Natural killer cell (primary cell): ENCODE results near the gene OR52E4. TPM values are rescaled to one million over a fixed set of nuclear protein-coding genes. Genes with fewer than 3 reads are reported as not detected.

Source experiments
- ATAC-seq, 3 donors: fragments of 150-1000 bp in 2 of 3; fragments of 200-7000 bp in 1 of 3; cut with Tn5 transposase; 1 replicate in 1 of 3; 2 replicates in 2 of 3; pipeline ENCODE4 v1.10.0; 2021; ENCODE audit warnings: mild to moderate bottlenecking in 2 of 3, moderate library complexity in 2 of 3
- DNase-seq, 2 donors: peaks; one replicate each; pipeline versions ENCODE4 v3.0.0 to v3.0.0-alpha.2; 2013 to 2021; ENCODE audit warnings: mixed read lengths in 1 of 2
- H3K27ac ChIP-seq: one replicate; pipeline ENCODE4 v1.5.1; 2013; ENCODE audit warnings: mild to moderate bottlenecking, low read length
- H3K27me3 ChIP-seq: one replicate; pipeline ENCODE4 v1.6.1; 2013; ENCODE audit warnings: low read length; ENCODE audit not compliant: control insufficient read depth, insufficient read depth
- H3K36me3 ChIP-seq: one replicate; pipeline ENCODE4 v1.6.1; 2013; ENCODE audit warnings: low read length; ENCODE audit not compliant: control insufficient read depth, insufficient read depth
- H3K4me1 ChIP-seq: one replicate; pipeline ENCODE4 v1.6.1; 2013; ENCODE audit warnings: low read length; ENCODE audit not compliant: control insufficient read depth, insufficient read depth
- H3K4me3 ChIP-seq: one replicate; pipeline ENCODE4 v1.5.1; 2013; ENCODE audit warnings: low read length
- H3K9me3 ChIP-seq: one replicate; pipeline ENCODE4 v1.6.1; 2013; ENCODE audit warnings: low read length; ENCODE audit not compliant: control insufficient read depth, insufficient read depth
- H3K27ac Mint-ChIP-seq, 2 donors: one replicate each; pipeline ENCODE4 v1.8.0; 2022; ENCODE audit warnings: mild to moderate bottlenecking in 2 of 2, mixed read lengths in 2 of 2, moderate library complexity in 1 of 2
- H3K27me3 Mint-ChIP-seq, 2 donors: one replicate each; pipeline ENCODE4 v1.8.0; 2022; ENCODE audit warnings: low read depth in 2 of 2, mixed read lengths in 2 of 2
- H3K36me3 Mint-ChIP-seq: one replicate; pipeline ENCODE4 v1.8.0; 2022; ENCODE audit warnings: mixed read lengths
- H3K4me1 Mint-ChIP-seq, 2 donors: one replicate each; pipeline ENCODE4 v1.8.0; 2022; ENCODE audit warnings: mixed read lengths in 2 of 2
- H3K4me3 Mint-ChIP-seq: one replicate; pipeline ENCODE4 v1.8.0; 2022; ENCODE audit warnings: mild to moderate bottlenecking, moderate library complexity, mixed read lengths
- H3K9me3 Mint-ChIP-seq, 2 donors: one replicate each; pipeline ENCODE4 v1.8.0; 2022; ENCODE audit warnings: mixed read lengths in 2 of 2
- WGBS: methylation state at CpG from one replicate; pipeline ENCODE4 v1.1.7; 2013; ENCODE audit warnings: missing lambda C conversion rate; ENCODE audit not compliant: insufficient coverage; 5-methylcytosine and 5-hydroxymethylcytosine counted together
- intact Hi-C: fragments of 100-400 bp; cut with micrococcal nuclease; formaldehyde crosslinking; loops from one replicate; pipeline ENCODE4 v1.14.2; 2022
- total RNA-seq, 4 donors: library from RNA; stranded (reverse); fragments of 120-200 nt in 1 of 4; gene quantifications; one replicate each; pipeline versions ENCODE4 v1.2.3 to v1.2.4, GENCODE V29; 2013 to 2022
- TF ChIP-seq, protein P1 (sequence below): fragments of 200-600 bp; IDR thresholded peaks from one replicate; pipeline ENCODE4 v1.8.0; 2022; ENCODE audit warnings: antibody characterized with exemption

The OR52E4 gene
- total RNA-seq, 3 donors from 2014 or later (not counting 1 experiment from before 2014, with no cell fraction given) = not detected

DNA sequence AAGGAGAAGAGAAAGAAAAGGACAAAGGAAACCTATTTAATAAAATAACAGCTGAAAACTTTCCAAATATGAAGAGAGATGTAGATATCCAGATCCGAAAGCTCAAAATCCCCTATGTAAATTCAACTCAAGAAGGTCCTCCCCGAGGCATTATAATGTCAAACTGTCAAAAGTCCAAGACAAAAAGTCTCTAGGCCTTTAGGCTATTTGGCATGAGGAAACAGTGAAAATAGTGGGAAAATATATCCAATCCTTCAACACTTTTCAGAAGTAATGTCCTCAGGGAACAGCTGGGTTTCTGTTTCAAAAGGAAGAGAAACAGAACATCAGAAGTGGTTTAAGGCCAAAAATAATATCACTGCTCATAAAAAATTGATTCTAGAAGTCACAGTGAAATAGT is 1.9 kb upstream of the OR52E4 start:
- H3K36me3 ChIP-seq = no peaks in the 10 kb centered on the region
- Mint-ChIP-seq H3K4me3 (no peak overlapping the region), H3K9me3 (no peaks in the 10 kb centered on the region), H3K4me1 (no peaks in the 10 kb centered on the region), H3K27ac (no peak overlapping the region), H3K27me3 (peaks cover 0 to 11% of the 10 kb centered on the region in 2 donors), H3K36me3 (no peaks in the 10 kb centered on the region)
- intact Hi-C loops = no loop called here
- no peaks in the 10 kb centered on the region for H3K9me3 ChIP-seq
- H3K4me1 ChIP-seq = no peaks in the 10 kb centered on the region
- no peak overlapping the region for H3K4me3 ChIP-seq
- ATAC-seq = no peak
- no peaks in the 10 kb centered on the region for H3K27me3 ChIP-seq
- TF ChIP-seq, protein P1, sequence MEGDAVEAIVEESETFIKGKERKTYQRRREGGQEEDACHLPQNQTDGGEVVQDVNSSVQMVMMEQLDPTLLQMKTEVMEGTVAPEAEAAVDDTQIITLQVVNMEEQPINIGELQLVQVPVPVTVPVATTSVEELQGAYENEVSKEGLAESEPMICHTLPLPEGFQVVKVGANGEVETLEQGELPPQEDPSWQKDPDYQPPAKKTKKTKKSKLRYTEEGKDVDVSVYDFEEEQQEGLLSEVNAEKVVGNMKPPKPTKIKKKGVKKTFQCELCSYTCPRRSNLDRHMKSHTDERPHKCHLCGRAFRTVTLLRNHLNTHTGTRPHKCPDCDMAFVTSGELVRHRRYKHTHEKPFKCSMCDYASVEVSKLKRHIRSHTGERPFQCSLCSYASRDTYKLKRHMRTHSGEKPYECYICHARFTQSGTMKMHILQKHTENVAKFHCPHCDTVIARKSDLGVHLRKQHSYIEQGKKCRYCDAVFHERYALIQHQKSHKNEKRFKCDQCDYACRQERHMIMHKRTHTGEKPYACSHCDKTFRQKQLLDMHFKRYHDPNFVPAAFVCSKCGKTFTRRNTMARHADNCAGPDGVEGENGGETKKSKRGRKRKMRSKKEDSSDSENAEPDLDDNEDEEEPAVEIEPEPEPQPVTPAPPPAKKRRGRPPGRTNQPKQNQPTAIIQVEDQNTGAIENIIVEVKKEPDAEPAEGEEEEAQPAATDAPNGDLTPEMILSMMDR = no peak
- WGBS = no CpG with 5 or more reads among the region's 2 CpGs
- no peak overlapping the region for H3K27ac ChIP-seq
- no peak for DNase-seq

- no peak overlapping the region for H3K4me3 Mint-ChIP-seq
- H3K27me3 ChIP-seq = no peaks in the 10 kb centered on the region
- no peaks in the 10 kb centered on the region for H3K36me3 ChIP-seq
- no peaks in the 10 kb centered on the region for H3K4me1 ChIP-seq
- H3K36me3 Mint-ChIP-seq = no peaks in the 10 kb centered on the region
- TF ChIP-seq, protein P1 = no peak
- no peaks in the 10 kb centered on the region for H3K9me3 ChIP-seq
- no peak for ATAC-seq
- DNase-seq = no peak
- no peaks in the 10 kb centered on the region for H3K4me1 Mint-ChIP-seq
- H3K4me3 ChIP-seq = no peak overlapping the region
- no peak overlapping the region for H3K27ac Mint-ChIP-seq
- peaks cover 2 to 11% of the 10 kb centered on the region in 2 donors for H3K27me3 Mint-ChIP-seq
- no peak overlapping the region for H3K27ac ChIP-seq
- intact Hi-C loops = no loop called here
- no peaks in the 10 kb centered on the region for H3K9me3 Mint-ChIP-seq
Measured at GRCh38 chr11:5881756-5882155, 1.3 kb downstream of the OR52E4 start.

GRCh38 chr11:5887172-5887571 is 6.7 kb downstream of the OR52E4 start:
- TF ChIP-seq, protein P1 = no peak
- WGBS = 76% methylated on average over 2 of the region's 3 CpGs
- intact Hi-C loops = no loop called here
- H3K36me3 Mint-ChIP-seq = no peaks in the 10 kb centered on the region
- ATAC-seq (no peak), DNase-seq (no peak)
- no peaks in the 10 kb centered on the region for H3K4me1 Mint-ChIP-seq
- no peak overlapping the region for H3K4me3 ChIP-seq
- no peaks in the 10 kb centered on the region for H3K4me1 ChIP-seq
- no peaks in the 10 kb centered on the region for H3K9me3 Mint-ChIP-seq
- no peak overlapping the region for H3K27ac Mint-ChIP-seq
- H3K27me3 Mint-ChIP-seq = peaks cover 0 to 12% of the 10 kb centered on the region in 2 donors
- no peaks in the 10 kb centered on the region for H3K9me3 ChIP-seq
- no peaks in the 10 kb centered on the region for H3K36me3 ChIP-seq
- no peak overlapping the region for H3K4me3 Mint-ChIP-seq
- no peaks in the 10 kb centered on the region for H3K27me3 ChIP-seq
- H3K27ac ChIP-seq = no peak overlapping the region

DNA sequence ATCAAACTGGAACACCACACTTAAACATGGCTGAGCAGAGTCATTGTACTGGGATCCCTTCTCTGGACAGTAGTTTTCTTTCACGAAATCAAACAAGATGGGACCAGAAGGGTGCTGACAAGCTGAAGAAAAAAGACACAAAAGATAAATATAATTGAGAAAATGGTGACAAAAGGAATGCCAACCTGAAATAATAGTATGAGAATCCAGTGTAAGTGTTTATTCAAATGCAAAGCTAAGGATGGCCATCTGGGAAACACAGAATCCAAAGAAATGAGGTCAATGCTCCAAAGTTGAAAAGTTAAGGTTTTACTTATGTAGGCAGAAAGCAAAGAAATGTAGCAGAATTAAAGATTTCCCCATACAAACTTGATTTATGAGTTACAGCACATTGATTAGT is 7.2 kb downstream of the OR52E4 start:
- Histone ChIP-seq H3K9me3 (no peaks in the 10 kb centered on the region), H3K27me3 (no peaks in the 10 kb centered on the region), H3K36me3 (no peaks in the 10 kb centered on the region), H3K27ac (no peak overlapping the region), H3K4me1 (no peaks in the 10 kb centered on the region), H3K4me3 (no peak overlapping the region)
- H3K27me3 Mint-ChIP-seq = peaks cover 0 to 12% of the 10 kb centered on the region in 2 donors
- H3K4me1 Mint-ChIP-seq = no peaks in the 10 kb centered on the region
- no peak overlapping the region for H3K27ac Mint-ChIP-seq
- 86% methylated on average over 1 of the region's 1 CpG for WGBS
- intact Hi-C loops = no loop called here
- DNase-seq = no peak
- no peaks in the 10 kb centered on the region for H3K36me3 Mint-ChIP-seq
- TF ChIP-seq, protein P1 = no peak
- H3K4me3 Mint-ChIP-seq = no peak overlapping the region
- H3K9me3 Mint-ChIP-seq = no peaks in the 10 kb centered on the region
- no peak for ATAC-seq
